GM23248 (cell line): Measurements from ENCODE around the gene CHRD. TPM values are rescaled to one million over a fixed set of nuclear protein-coding genes. Genes with fewer than 3 reads are reported as not detected.

Experiments
- DNase-seq: peaks from one replicate; pipeline ENCODE4 v3.0.0-alpha.2; 2015
- H2AFZ ChIP-seq: fragments of 200-600 bp; sonication (generic); 2 replicates; pipeline ENCODE4 v1.6.1; 2016; ENCODE audit warnings: antibody characterized with exemption
- H3F3A ChIP-seq: fragments of 200-600 bp; sonication (generic); 2 replicates; pipeline ENCODE4 v1.6.1; 2016; ENCODE audit warnings: mild to moderate bottlenecking, antibody characterized with exemption, mixed run types; ENCODE audit not compliant: insufficient read depth
- H3K27ac ChIP-seq: fragments of 200-600 bp; sonication (generic); 2 replicates; pipeline ENCODE4 v1.5.1; 2016; ENCODE audit warnings: mild to moderate bottlenecking
- H3K27me3 ChIP-seq: fragments of 200-600 bp; sonication (generic); replicated peaks from 2 replicates; pipeline ENCODE4 v1.6.1; 2016; ENCODE audit warnings: mild to moderate bottlenecking; ENCODE audit not compliant: insufficient read depth
- H3K36me3 ChIP-seq: fragments of 200-600 bp; sonication (generic); 2 replicates; pipeline ENCODE4 v1.6.1; 2016; ENCODE audit warnings: low read depth, mild to moderate bottlenecking
- H3K4me1 ChIP-seq: fragments of 200-600 bp; sonication (generic); 2 replicates; pipeline ENCODE4 v1.6.1; 2016; ENCODE audit warnings: mild to moderate bottlenecking; ENCODE audit not compliant: insufficient read depth
- H3K4me2 ChIP-seq: fragments of 200-600 bp; sonication (generic); one replicate; pipeline ENCODE4 v1.6.1; 2016; ENCODE audit warnings: mild to moderate bottlenecking; ENCODE audit not compliant: unreplicated experiment
- H3K4me3 ChIP-seq: fragments of 200-600 bp; sonication (generic); 2 replicates; pipeline ENCODE4 v1.5.1; 2016; ENCODE audit warnings: mild to moderate bottlenecking
- H3K79me2 ChIP-seq: fragments of 200-600 bp; sonication (generic); 2 replicates; pipeline ENCODE4 v1.6.1; 2016; ENCODE audit warnings: mild to moderate bottlenecking; ENCODE audit not compliant: insufficient read depth
- H3K9ac ChIP-seq: fragments of 200-600 bp; sonication (generic); 2 replicates; pipeline ENCODE4 v1.6.1; 2016; ENCODE audit warnings: mild to moderate bottlenecking
- H3K9me2 ChIP-seq: fragments of 200-600 bp; sonication (generic); 2 replicates; pipeline ENCODE4 v1.6.1; 2016; ENCODE audit warnings: mixed run types, mild to moderate bottlenecking, moderate library complexity; ENCODE audit not compliant: insufficient read depth
- H3K9me3 ChIP-seq: fragments of 200-600 bp; sonication (generic); one replicate; pipeline ENCODE4 v1.6.1; 2017; ENCODE audit warnings: low read depth
- H4K20me1 ChIP-seq: fragments of 200-600 bp; sonication (generic); 2 replicates; pipeline ENCODE4 v1.6.0; 2016; ENCODE audit not compliant: insufficient read depth
- EZH2 ChIP-seq: fragments of 200-600 bp; sonication (generic); IDR thresholded peaks from 2 replicates; pipeline ENCODE4 v1.6.1; 2018; ENCODE audit warnings: antibody characterized with exemption, mild to moderate bottlenecking; ENCODE audit not compliant: insufficient read depth, poor library complexity, severe bottlenecking
- EZH2phosphoT487 ChIP-seq: fragments of 200-600 bp; sonication (generic); IDR thresholded peaks from 2 replicates; pipeline ENCODE4 v1.6.1; 2018; ENCODE audit warnings: antibody characterized with exemption, moderate library complexity, mild to moderate bottlenecking, low read depth; ENCODE audit not compliant: insufficient read depth
- WGBS, 2 experiments: methylation state at CpG; one replicate each; pipeline ENCODE4 v1.1.6; 2015 to 2017; ENCODE audit warnings: low lambda C conversion rate in 2 of 2, low coverage in 1 of 2; ENCODE audit errors: missing lambda C conversion rate in 2 of 2; 5-methylcytosine and 5-hydroxymethylcytosine counted together
- in situ Hi-C: fragments of 300-500 bp; cut with MboI; formaldehyde crosslinking; loops from 2 replicates; pipeline ENCODE4 v1.15.0; 2020
- polyA plus RNA-seq: library from polyadenylated mRNA; unstranded; fragments of >200 nt; fragmentation: Nextera tagmentation; extraction: Ambion mirVana; gene quantifications from 2 replicates; pipeline ENCODE4 v1.2.1, GENCODE V29; 2016
- total RNA-seq: library from RNA; depleted of rRNA; stranded (reverse); fragments of >200 nt; shearing (Covaris generic); gene quantifications from 2 replicates; pipeline ENCODE4 v1.2.3, GENCODE V29; 2014

CHRD gene
- total and polyA plus RNA-seq, 2 experiments from 2014 or later = 0.15 to 0.22 TPM

GRCh38 chr3:184357248-184358123, 22.4 kb upstream of the CHRD start:
- H3K9me3 ChIP-seq = no peaks in the 10 kb centered on the region
- no peak overlapping the region for H3K4me2 ChIP-seq
- H3K27me3 ChIP-seq = no peaks in the 10 kb centered on the region
- no peaks in the 10 kb centered on the region for H3K36me3 ChIP-seq
- H3K27ac ChIP-seq = no peak overlapping the region
- no peak overlapping the region for H3K9ac ChIP-seq
- DNase-seq = no peak
- in situ Hi-C loops = loop anchor here (25.0 kb wide), 1 partner anchor 430 kb away; no protein-coding TSS in a partner anchor
- WGBS, 2 experiments = 92 to 96% methylated on average over 23 to 24 of the region's 24 CpGs
- TF ChIP-seq EZH2 (no peak), EZH2phosphoT487 (no peak)
- H3K9me2 ChIP-seq = no peaks in the 10 kb centered on the region
- no peak overlapping the region for H2AFZ ChIP-seq
- H3F3A ChIP-seq = no peaks in the 10 kb centered on the region
- no peak overlapping the region for H3K4me3 ChIP-seq
- no peaks in the 10 kb centered on the region for H4K20me1 ChIP-seq
- H3K79me2 ChIP-seq = 0 out of 2 replicates have a peak, but pooled peaks cover 3% of the 10 kb centered on the region
- 0 out of 2 replicates have a peak, but pooled peaks cover 6% of the 10 kb centered on the region for H3K4me1 ChIP-seq

DNA sequence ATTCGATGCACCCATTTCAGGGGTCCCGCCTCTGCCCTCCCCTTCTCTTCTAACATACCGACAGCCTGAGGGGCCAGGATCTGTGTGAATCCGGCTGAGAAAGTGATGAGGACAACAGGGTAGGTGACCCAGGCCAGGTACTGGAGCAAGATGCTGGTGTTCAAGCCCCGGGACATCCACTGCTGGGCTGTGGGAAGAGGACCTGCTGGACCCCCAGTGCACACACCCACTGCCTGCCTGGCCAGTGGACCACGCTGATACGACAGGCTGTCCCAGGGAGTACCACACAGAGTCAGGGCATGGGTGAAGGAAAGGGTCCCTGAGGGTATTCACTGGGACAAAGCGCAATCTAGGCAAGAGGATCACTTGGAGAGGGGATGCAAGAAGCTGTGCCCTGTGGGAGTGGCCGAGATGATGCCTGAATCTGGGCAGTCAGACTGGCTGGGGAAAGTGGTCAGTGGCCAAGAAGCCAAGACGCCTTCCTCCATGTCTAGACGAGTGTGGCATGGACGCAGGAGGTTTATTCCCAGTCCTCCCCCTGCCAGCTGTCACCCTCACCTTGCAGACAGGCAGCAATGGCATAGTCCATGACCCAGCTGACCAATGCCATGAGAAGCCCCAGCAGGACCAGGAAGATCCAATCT, 21.6 kb upstream of the CHRD start:
- Histone ChIP-seq H3K27me3 (no peaks in the 10 kb centered on the region), H3K9me2 (no peaks in the 10 kb centered on the region), H3K79me2 (0 out of 2 replicates have a peak, but pooled peaks cover 3% of the 10 kb centered on the region), H3K27ac (no peak overlapping the region), H4K20me1 (no peaks in the 10 kb centered on the region), H2AFZ (no peak overlapping the region), H3K4me1 (0 out of 2 replicates have a peak, but pooled peaks cover 6% of the 10 kb centered on the region), H3K36me3 (no peaks in the 10 kb centered on the region), H3K4me2 (no peak overlapping the region), H3K4me3 (no peak overlapping the region), H3F3A (no peaks in the 10 kb centered on the region), H3K9ac (no peak overlapping the region), H3K9me3 (no peaks in the 10 kb centered on the region)
- no peak for DNase-seq
- in situ Hi-C loops = loop anchor here (25.0 kb wide), 1 partner anchor 429 kb away; no protein-coding TSS in a partner anchor
- TF ChIP-seq EZH2 (no peak), EZH2phosphoT487 (no peak)
- WGBS, 2 experiments = 82 to 90% methylated on average over 12 of the region's 12 CpGs

- Histone ChIP-seq H3K27ac (no peak overlapping the region), H3K79me2 (peaks cover 9% of the 10 kb centered on the region), H3K27me3 (no peaks in the 10 kb centered on the region), H3K4me3 (no peak overlapping the region), H3K36me3 (no peaks in the 10 kb centered on the region), H3K4me1 (peaks cover 9% of the 10 kb centered on the region; the same call in 1 of the 2 replicates), H3K4me2 (no peak overlapping the region), H3K9me3 (no peaks in the 10 kb centered on the region), H3K9me2 (no peaks in the 10 kb centered on the region), H3K9ac (no peak overlapping the region), H3F3A (no peaks in the 10 kb centered on the region), H4K20me1 (no peaks in the 10 kb centered on the region), H2AFZ (no peak overlapping the region)
- WGBS, 2 experiments = 86 to 93% methylated on average over 14 of the region's 14 CpGs
- DNase-seq = no peak
- no peak for TF ChIP-seq EZH2phosphoT487
- in situ Hi-C loops = loop anchor here (25.0 kb wide), 1 partner anchor 428 kb away; no protein-coding TSS in a partner anchor
Measured at GRCh38 chr3:184358921-184359350, 20.9 kb upstream of the CHRD start.

DNA sequence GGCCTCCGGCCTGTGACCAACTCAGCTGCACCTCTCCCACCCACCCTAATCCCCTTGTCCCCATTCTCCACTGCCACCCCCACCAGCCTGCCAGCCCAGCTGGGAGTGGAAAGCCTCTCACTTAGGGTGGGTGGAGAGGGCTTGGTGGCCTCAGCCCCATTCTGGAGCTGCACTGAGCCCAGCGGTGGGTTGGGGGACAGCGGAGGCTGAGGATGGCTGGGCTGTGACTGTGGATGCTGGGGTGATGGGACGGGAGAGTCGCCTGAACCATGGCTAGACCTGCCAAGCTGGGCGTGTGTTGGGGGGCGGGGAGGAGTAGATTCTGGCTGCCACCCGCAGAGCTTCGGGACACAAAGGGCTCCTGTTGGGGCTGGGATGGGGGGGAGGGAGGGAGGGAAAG, 20.2 kb upstream of the CHRD start:
- WGBS, 2 experiments = 65 to 71% methylated on average over 7 to 9 of the region's 9 CpGs
- H3K36me3 ChIP-seq = no peaks in the 10 kb centered on the region

More for the DNA sequence above, 20.2 kb upstream of the CHRD start:
- H3K79me2 ChIP-seq = peaks cover 16% of the 10 kb centered on the region
- no peaks in the 10 kb centered on the region for H3K9me3 ChIP-seq
- 0 out of 2 replicates have a peak, but pooled peaks cover under 1% of the 10 kb centered on the region for H3F3A ChIP-seq
- H3K9ac ChIP-seq = no peak overlapping the region
- peaks cover 15% of the 10 kb centered on the region for H3K4me1 ChIP-seq
- no peaks in the 10 kb centered on the region for H3K27me3 ChIP-seq
- no peak for DNase-seq
- H2AFZ ChIP-seq = no peak overlapping the region
- TF ChIP-seq EZH2 = no peak
- no peak overlapping the region for H3K27ac ChIP-seq
- H3K4me3 ChIP-seq = no peak overlapping the region
- H3K4me2 ChIP-seq = no peak overlapping the region
- in situ Hi-C loops = loop anchor here (25.0 kb wide), 1 partner anchor 428 kb away; no protein-coding TSS in a partner anchor
- H3K9me2 ChIP-seq = no peaks in the 10 kb centered on the region
- H4K20me1 ChIP-seq = no peaks in the 10 kb centered on the region
